Esophagus (tissue), 2 donors: Measurements from ENCODE around the gene DOK5. TPM values are rescaled to one million over a fixed set of nuclear protein-coding genes. Genes with fewer than 3 reads are reported as not detected.

Experiments used
- H3K27ac ChIP-seq, 2 donors: one replicate each; pipeline ENCODE4 v1.5.1; 2013; ENCODE audit warnings: low read depth in 2 of 2, mild to moderate bottlenecking in 2 of 2, inconsistent platforms in 1 of 2, low read length in 1 of 2, moderate library complexity in 1 of 2
- H3K27me3 ChIP-seq, 2 donors: one replicate each; pipeline ENCODE4 v1.6.1; 2013; ENCODE audit warnings: low read length in 2 of 2, control low read depth in 1 of 2, mild to moderate bottlenecking in 1 of 2; ENCODE audit not compliant: insufficient read depth in 2 of 2, control insufficient read depth in 1 of 2
- H3K36me3 ChIP-seq, 2 donors: one replicate each; pipeline ENCODE4 v1.6.1; 2013; ENCODE audit warnings: low read length in 1 of 2; ENCODE audit not compliant: control insufficient read depth in 2 of 2, insufficient read depth in 2 of 2
- H3K4me1 ChIP-seq, 2 donors: one replicate each; pipeline ENCODE4 v1.6.1; 2013; ENCODE audit warnings: low read length in 1 of 2; ENCODE audit not compliant: control insufficient read depth in 2 of 2, insufficient read depth in 2 of 2
- H3K4me3 ChIP-seq, 2 donors: one replicate each; pipeline ENCODE4 v1.5.1; 2013; ENCODE audit warnings: low read length in 2 of 2, mild to moderate bottlenecking in 2 of 2, low read depth in 1 of 2, moderate library complexity in 1 of 2
- H3K9me3 ChIP-seq, 2 donors: one replicate each; pipeline ENCODE4 v1.6.1; 2013; ENCODE audit warnings: mild to moderate bottlenecking in 2 of 2, low read depth in 1 of 2, low read length in 1 of 2, moderate library complexity in 1 of 2; ENCODE audit not compliant: control insufficient read depth in 2 of 2, insufficient read depth in 1 of 2
- WGBS, 2 donors: extraction: QIAGEN DNeasy Blood & Tissue Kit; methylation state at CpG; one replicate each; pipeline ENCODE4 v1.1.7; 2013; 5-methylcytosine and 5-hydroxymethylcytosine counted together
- polyA plus RNA-seq, 2 donors: library from polyadenylated mRNA; stranded (reverse); fragments of 200-250 nt; gene quantifications; one replicate each; pipeline ENCODE4 v1.2.3, GENCODE V29; 2013
- donor health status: healthy with polysubstance abuse.
- donor health status: Bipolar disorder and iron deficiency.

The DOK5 gene
- polyA plus RNA-seq, 2 donors = 0.10 to 0.18 TPM

DNA sequence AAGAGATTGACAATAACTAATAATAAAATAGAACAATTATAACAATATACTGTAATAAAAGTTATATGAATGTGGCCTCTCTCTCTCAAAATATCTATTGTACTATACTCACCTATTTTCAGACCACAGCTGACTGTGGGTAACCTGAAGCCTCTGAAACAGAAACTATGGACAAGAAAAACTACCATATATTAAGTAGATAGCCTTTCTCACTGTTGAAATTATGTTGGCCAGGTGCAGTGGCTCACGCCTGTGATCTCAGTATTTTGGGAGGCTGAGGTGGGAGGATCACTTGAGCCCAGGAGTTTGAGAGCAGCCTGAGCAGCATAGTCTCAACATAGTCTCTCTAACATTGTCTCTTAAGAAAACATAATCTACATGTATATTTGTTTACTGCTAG is 89.9 kb downstream of the DOK5 start:
- Histone ChIP-seq H3K9me3 (no peaks in the 10 kb centered on the region), H3K36me3 (no peaks in the 10 kb centered on the region), H3K4me3 (no peak overlapping the region), H3K27me3 (no peaks in the 10 kb centered on the region), H3K27ac (no peak overlapping the region), H3K4me1 (no peaks in the 10 kb centered on the region)
- WGBS, 2 donors = 84 to 92% methylated on average over 1 of the region's 1 CpG

DNA sequence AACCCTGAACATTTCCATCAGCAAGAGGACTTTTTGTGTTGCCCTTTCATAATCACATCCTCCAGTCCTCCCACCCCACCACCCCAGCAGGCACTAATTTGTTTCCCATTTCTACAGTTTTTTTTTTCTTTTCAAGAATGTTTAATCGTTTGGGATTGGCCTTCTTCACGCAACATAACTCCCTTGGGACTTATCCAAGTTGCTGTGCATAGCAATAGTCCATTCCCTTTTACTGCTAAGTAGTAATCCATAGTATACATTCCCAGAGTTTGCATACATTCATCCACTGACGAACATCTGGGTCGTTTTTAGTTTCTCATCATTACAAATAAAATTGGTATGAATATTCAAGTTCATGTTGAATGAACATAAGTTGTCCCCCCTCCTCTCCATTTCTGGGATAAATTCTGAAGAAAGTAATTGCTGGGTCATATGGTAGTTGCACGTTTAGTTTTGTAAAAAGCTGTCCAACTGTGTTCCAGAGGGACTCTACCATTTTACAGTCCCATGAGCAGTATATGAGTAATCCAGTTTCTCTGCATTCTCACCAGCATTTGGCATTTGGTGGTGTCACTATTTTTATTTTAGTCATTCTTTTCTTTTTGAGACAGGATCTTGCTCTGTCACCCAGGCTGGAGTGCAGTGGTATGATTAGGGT is 90.8 kb downstream of the DOK5 start:
- no peak overlapping the region for H3K27ac ChIP-seq
- H3K4me3 ChIP-seq = no peak overlapping the region
- 70 to 78% methylated on average over 5 of the region's 5 CpGs for WGBS, 2 donors
- H3K9me3 ChIP-seq = no peaks in the 10 kb centered on the region
- H3K4me1 ChIP-seq = no peaks in the 10 kb centered on the region
- H3K36me3 ChIP-seq = no peaks in the 10 kb centered on the region
- H3K27me3 ChIP-seq = no peaks in the 10 kb centered on the region

- Histone ChIP-seq H3K27ac (no peak overlapping the region), H3K4me3 (no peak overlapping the region), H3K9me3 (no peaks in the 10 kb centered on the region), H3K36me3 (no peaks in the 10 kb centered on the region), H3K27me3 (no peaks in the 10 kb centered on the region), H3K4me1 (no peaks in the 10 kb centered on the region)
- WGBS, 2 donors = 64 to 70% methylated on average over 2 of the region's 2 CpGs
These were observed 95.2 kb downstream of the DOK5 start for GRCh38 chr20:54570561-54570960.

- Histone ChIP-seq H3K36me3 (no peaks in the 10 kb centered on the region), H3K4me1 (no peaks in the 10 kb centered on the region), H3K27me3 (no peaks in the 10 kb centered on the region), H3K9me3 (no peaks in the 10 kb centered on the region), H3K27ac (no peak overlapping the region), H3K4me3 (no peak overlapping the region)
- WGBS, 2 donors = 87 to 88% methylated on average over 8 of the region's 8 CpGs
These were observed 97.5 kb downstream of the DOK5 start for GRCh38 chr20:54572665-54573435.

DNA sequence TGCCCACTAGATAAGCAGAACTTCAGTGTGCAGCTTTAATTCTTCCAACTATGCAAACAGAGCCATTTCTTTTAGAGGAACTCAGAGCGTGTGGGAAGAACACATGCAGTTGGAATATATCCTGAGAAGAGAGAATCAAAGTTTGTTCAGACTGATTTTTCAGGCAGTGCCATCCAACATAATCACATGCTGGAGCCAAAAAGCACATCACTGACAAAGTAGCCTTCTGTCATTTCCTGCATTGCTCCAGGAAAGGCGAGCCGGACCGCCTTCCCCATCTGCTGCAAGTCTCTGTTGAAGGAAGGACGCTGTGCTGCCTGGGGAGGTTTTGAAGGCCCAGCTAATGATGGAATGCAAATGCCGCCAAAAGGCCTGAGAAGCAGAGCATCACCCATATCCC is 98.4 kb downstream of the DOK5 start:
- Histone ChIP-seq H3K36me3 (no peaks in the 10 kb centered on the region), H3K27ac (no peak overlapping the region), H3K4me1 (no peaks in the 10 kb centered on the region), H3K9me3 (no peaks in the 10 kb centered on the region), H3K27me3 (no peaks in the 10 kb centered on the region), H3K4me3 (no peak overlapping the region)
- WGBS, 2 donors = 73 to 79% methylated on average over 6 of the region's 6 CpGs

DNA sequence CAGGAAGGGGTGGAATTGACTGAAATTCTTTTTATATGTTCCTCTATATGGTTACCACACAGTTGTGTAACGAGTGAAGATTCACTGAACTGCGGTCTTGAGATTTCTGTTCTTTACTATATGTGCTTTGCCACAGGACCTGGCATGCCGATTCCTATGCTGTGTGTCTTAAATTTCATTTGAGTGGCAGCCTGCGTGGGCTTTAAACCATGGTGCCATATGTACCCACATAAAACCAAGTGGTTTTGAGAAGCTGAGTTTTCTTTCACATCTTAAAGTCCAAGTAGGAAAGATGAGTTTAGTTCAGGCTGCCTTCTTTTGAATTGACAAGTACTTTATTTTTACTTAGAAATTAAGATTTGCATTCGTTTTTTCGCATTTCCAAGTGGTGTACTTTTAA is 101.1 kb downstream of the DOK5 start:
- WGBS, 2 donors = 91 to 92% methylated on average over 6 of the region's 6 CpGs
- H3K4me1 ChIP-seq = no peaks in the 10 kb centered on the region
- no peak overlapping the region for H3K4me3 ChIP-seq
- H3K27ac ChIP-seq = no peak overlapping the region
- H3K36me3 ChIP-seq = no peaks in the 10 kb centered on the region
- no peaks in the 10 kb centered on the region for H3K27me3 ChIP-seq
- no peaks in the 10 kb centered on the region for H3K9me3 ChIP-seq

DNA sequence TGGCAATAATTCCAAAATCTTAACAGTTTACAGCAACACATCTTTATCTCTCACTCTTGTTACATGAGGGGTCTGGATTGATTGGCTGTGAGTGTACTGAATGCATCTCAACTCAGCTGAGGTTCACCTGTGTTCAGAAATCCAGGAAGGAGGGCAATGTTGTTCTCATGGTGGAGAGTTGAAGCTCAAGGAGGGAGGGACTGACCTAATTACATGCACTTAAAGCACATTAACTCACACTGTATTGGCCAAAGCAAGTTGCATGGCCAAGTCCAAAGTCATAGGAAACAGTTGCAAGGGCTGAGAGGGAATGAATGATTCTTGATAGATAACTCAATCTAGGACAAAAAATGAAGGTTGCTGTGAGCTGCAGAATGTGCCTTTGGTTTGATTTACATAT is 102.2 kb downstream of the DOK5 start:
- no peak overlapping the region for H3K4me3 ChIP-seq
- no peaks in the 10 kb centered on the region for H3K36me3 ChIP-seq
- no peaks in the 10 kb centered on the region for H3K9me3 ChIP-seq
- H3K27ac ChIP-seq = no peak overlapping the region
- no peaks in the 10 kb centered on the region for H3K4me1 ChIP-seq
- H3K27me3 ChIP-seq = no peaks in the 10 kb centered on the region

- H3K27me3 ChIP-seq = no peaks in the 10 kb centered on the region
- no peak overlapping the region for H3K4me3 ChIP-seq
- no peak overlapping the region for H3K27ac ChIP-seq
- no peaks in the 10 kb centered on the region for H3K9me3 ChIP-seq
- no peaks in the 10 kb centered on the region for H3K36me3 ChIP-seq
- WGBS, 2 donors = 57 to 70% methylated on average over 3 of the region's 3 CpGs
- no peaks in the 10 kb centered on the region for H3K4me1 ChIP-seq
These were observed 109.8 kb downstream of the DOK5 start for GRCh38 chr20:54585217-54585616.

DNA sequence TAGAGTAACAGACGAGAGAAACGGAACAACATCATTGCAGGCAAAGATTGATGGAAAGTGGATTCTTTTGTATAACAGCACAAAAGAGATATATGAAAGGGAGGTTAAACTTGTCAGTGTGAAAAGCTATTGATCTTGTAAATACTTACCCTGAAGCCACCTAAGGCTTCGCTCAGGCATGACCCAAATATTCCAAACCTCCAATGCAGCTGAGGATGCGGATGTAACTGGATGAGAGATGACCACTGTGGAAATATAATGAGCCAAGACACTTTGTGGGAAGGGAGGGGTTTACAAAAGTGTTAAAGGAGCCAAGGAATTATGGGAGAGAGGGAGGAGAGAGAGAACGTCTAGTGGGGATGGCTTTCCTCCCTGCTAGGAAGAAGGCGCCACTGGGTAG is 112.0 kb downstream of the DOK5 start:
- no peaks in the 10 kb centered on the region for H3K27me3 ChIP-seq
- no peaks in the 10 kb centered on the region for H3K4me1 ChIP-seq
- 58 to 77% methylated on average over 6 of the region's 6 CpGs for WGBS, 2 donors
- H3K9me3 ChIP-seq = no peaks in the 10 kb centered on the region
- no peaks in the 10 kb centered on the region for H3K36me3 ChIP-seq
- no peak overlapping the region for H3K27ac ChIP-seq
- H3K4me3 ChIP-seq = no peak overlapping the region
